ENCODE measurements around the gene DVL1.
A peak's percentile ranks its signal among the peaks of the same experiment; 100 is the strongest.

The DVL1 gene

DNA sequence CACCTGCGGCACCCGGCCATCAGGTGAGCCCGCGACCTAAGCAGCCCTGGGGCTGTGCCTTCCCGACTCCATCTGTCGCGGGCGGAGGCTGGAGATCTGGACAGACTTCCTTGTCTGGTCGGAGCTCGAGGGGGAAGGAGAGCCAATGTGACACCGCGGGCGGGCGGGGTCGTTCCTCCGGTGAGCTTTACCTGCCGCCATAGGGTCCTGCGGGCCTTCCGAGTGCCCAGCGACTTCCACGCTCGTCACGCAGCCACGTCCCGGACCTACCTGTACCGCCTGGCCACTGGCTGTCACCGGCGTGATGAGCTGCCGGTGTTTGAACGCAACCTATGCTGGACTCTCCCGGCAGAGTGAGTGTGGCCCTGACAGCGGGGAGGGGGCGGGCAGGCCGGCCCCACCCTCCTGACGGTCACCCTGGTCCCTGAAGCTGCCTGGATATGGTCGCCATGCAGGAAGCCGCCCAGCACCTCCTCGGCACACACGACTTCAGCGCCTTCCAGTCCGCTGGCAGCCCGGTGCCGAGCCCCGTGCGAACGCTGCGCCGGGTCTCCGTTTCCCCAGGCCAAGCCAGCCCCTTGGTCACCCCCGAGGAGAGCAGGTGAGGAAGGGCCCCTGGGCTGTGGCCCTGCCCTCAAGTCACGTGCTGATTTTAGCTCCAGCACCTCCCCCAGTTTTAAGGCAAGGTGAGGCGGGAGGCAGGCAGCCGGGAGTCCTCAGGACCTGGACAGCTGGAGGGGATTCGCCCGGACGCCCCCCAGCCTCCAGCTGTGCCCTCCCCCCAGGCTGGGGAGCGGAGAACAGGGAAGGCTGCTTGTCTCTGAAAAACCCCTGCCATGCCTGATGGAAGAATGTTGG, 39.7 kb downstream of the DVL1 start:
- no peak for DNase-seq

DNA sequence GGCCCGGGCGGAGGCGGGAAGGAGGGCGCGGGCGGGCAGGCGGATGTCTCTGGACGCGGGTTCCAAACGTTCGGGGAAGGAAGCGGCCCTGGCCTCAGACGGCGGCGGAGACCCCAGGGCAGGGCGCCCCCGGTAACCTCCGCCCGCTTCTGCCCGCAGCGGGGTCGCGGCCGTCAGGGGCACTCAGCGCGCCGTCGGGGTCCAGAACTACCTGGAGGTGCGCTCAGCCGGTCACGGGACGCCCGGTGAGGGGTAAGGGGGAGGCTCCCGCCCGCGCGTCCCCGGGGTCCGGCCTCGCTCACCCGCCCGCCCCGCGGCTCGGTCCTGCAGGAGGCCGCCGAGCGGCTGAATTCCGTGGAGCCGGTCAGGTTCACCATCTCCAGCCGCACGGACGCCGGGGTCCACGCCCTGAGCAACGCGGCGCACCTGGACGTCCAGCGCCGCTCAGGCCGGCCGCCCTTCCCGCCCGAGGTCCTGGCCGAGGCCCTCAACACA, 40.4 kb downstream of the DVL1 start:
- no peak for DNase-seq

DNA sequence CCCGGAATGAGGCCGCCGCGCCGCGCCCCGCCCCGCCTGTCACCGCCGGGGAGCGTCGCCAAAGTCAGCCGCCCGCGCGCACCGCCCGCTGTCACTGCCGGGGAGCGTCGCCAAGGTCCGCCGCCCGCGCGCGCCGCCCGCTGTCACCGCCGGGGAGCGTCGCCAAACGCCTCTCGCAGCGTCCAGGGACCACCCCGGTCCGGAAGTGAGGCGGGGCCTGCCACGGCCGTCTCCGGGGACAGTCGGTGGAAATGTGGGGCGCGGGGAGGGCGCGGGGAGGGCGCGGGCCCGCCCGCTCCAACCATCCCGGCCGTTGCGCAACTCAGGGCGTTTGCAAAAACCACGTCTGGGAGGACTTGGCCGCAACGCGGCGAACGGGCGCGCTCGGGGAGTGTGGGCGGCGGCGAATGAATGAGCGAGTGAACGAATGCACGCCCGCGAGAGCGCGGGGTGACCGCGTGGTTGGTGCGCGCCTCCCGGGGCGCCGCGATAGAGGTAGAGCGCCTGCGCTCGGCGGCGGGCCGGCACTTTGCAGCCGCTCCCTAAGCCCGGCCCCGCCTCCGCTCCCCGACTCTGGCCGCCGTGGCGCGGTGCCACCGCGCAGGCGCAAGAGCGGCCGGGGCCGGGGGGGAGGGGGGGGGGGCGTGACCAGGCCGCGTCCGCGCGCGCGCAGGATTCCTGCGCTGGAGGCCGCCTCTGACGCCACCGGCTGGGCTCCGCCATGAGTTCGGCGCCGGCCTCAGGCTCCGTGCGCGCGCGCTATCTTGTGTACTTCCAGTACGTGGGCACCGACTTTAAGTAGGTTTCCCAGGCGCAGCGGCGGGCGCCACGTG, 41.1 kb downstream of the DVL1 start, which contains the start of the genes ACAP3 and PUSL1:
Gene ACAP3, minus strand, starts transcription at position 8 of the 833 bp plus-strand sequence. CDS start 115 bp downstream, outside the sequence.
Gene PUSL1, plus strand, starts transcription at position 675 of the 833 bp plus-strand sequence. Its CDS starts 47 bp downstream, at position 722.
- DNase-seq = peak; percentile 90 to 91

DNA sequence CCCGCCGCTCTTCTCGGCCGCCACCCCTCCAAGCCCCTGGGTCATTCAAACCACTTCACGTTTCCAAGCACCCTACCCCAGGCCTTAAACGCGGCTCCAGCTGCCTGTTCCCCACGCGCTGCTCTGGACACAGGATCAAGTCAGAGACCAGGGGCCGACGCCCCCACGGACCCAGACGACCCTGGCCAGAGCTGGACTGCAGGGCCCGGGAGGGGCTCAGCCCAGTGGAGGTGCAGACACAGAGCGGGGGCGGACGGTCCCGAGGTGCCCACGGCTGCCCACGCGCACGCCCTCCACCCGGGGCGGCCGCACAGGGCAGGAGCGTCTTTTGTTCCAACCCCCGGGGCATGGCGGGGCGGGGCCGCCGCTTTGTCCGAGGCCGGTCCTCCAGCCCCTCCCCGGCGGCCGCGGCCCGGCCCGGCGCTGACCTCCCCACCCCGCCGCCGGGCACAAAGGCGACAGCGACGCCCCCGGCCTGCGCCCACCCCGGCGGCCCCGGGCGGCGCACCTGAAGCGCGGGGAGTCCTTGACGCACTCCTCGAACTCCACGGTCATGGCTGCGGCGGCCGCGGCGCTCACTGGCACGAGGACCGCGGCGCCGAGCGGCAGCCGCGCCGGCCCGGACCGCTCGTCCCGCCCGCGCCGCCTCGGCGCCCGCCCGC, 41.8 kb downstream of the DVL1 start:
- DNase-seq = no peak

DNA sequence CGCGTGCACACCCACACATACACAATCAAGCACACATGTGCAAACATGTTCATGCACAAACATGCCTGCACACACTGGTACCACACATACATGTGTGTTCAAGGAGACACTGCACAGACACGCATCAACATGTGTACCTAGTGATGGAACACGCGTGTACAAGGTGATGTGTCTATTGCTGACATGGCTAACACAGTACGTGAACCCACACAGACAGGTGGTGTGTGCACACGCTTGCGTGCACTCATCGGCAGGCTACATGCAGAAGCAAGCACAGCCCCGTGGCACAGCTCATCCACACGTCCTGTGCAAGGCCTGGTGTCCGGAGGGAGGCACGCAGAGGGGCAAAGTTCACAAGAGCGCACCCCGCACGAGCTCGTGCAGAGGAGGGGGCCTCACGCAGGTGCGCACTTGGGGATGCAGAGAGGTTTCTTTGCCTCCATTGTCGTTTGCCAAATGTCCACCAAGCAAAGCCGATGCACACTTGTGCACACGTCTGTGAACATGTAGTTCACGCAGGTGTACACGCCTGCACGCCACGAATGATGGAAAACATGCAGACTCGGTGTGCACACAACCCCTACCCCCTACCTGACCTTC, 42.5 kb downstream of the DVL1 start:
- no peak for DNase-seq

DNA sequence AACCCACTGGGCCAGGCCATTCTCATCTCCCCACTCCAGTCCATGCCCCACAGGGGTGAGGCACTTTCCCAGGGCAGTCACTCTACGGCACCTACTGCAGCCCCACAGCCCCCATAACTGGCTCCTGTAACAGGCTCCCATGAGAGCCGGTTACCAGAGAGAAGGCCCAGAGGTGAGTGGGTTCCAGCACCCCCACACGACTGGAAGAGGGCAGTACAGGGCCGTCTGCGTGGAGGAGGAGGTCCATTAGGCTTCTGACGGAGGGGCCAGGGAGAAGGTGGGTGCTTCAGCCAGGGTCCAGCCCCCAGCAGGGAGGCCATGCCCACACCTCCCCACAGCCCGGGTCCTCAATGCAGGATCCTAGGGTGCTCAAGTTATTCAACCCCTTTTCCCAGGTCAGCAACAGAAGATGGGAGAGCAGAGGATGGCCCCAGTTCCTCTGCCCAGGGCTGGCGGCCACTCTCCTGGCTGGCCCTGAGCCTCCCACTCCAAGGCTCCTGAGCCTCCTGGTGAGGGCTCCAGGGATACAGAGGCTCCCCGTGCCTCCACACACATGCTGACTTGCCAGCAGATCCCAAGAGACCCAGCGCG, 43.1 kb downstream of the DVL1 start:
- no peak for DNase-seq

DNA sequence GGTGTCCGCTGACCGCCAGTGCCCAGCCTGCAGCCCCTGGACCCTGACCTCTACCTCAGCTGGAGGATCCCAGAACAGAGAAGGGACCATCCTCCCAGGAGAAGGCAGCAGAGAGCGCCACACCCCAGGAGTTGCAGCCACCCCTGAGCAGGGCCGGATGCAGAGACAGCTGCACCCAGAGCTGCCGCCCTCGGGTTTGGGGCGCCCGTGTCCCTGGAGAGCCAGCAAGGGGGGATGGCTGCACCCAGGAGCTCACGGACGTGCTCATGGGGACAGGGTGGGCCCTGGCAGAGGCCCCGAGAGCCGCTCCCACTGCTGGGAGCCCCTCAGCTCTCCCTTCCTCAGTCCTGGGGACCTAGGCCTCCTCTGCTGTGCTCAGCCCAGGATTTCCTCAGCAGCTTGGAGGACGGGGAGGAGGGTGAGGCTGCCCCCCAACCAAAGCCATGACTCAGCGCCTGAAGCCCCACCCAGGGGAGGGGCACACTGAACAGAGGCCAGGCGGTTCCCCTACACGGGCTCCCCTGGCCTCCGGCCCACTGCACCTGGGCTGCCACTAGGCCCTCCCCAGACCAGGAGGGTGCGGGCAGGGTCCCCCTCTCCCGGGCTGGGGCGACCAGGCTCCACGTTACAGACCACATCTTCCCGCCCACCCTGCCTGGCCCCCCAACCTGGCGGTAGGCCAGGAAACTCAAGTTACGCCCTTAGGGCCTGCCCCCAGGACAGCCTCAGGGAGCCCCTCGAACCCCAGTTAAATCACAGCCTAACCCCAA, 43.7 kb downstream of the DVL1 start:
- DNase-seq = peak; percentile 69

DNA sequence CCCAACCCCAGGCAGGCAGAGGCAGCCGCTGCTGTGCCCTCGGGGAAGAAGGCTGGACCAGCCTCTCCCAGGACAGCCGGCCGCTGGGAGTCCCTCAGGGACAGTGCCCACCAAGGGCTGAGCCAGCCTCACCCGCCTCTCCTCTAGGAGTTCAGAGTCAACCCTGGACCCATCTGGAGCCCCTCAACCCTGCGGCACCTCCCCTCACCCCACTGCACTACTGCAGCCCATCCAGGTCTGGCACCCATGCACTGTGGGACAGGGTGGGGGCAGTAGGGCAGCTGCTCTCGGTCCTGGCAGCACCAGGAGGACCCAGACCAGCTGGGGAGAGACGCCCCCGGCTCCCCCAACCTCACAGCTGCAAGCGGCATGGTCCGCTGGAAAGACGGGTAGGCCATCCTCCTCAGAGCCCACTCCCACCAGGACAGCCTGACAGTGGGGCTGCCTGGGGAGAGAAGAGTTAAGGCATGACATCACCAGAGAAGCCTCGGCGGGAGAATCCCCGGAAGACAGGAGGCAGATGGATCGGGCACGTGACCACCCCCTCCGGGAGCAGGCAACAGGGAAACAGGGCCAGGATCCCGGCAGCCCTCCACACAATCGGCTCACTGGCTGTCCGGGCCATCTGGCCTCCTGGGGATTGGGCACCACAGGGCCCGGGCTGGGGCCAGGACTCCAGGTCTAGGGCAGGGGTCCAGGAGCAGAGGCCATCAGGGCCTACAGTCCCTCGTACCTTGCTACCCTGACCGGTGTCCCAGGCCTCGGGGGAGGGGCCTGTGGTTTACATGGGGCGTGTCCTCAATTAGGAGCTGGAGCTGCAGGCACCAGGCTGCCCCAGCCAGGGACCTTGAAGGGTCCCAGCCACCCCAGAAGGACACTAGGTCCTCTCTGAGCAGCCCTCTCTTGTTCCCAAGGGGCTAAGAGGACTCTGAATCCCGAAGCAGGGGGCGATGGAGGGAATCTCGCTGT, 44.6 kb downstream of the DVL1 start:
- no peak for DNase-seq

DNA sequence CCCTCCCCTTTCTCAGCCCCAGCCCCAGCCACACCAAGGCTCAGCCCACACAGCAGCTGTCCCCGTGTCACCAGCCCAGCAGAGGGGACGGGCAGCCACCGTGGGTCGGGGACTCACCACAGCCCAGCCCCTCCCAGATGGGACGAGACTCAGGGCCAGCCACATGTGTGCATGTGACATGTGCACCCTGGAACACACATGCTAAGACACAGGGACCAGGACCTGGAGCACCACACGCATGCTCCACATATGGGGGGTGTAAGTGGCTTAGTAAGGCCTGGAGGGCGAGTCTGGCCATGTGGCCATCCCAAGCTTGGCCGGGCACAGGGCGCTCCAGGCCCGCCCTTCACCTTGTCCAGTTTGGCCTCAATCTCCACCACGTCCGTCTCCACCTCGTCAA, 45.5 kb downstream of the DVL1 start:
- DNase-seq = no peak

DNA sequence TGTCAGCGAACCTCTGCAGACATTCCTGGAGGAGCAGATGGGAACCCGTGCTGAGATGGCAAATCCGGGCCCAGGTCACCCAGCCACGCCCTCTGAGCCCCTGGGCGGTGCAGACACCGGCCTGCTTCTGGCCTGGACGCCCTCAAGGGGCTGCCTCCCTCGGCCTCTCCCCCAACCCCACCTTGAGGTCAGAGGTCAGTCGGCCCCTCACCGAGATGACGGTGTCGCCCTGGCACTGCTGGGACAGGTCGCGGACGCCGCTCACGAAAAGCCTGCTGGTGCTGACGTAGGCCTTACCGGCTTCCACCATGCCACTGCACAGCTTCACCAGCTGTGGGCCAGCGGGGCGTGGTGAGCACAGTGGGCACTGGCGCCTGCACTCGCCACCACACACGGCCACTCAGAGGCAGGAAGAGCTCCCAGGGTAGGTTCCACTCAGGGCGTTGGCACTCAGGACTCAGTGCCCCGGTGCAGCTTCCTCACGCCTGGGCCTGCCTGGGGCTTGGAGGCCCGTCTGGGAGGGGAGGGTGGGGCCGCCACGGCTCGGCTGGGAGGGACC, 46.2 kb downstream of the DVL1 start:
- no peak for DNase-seq

DNA sequence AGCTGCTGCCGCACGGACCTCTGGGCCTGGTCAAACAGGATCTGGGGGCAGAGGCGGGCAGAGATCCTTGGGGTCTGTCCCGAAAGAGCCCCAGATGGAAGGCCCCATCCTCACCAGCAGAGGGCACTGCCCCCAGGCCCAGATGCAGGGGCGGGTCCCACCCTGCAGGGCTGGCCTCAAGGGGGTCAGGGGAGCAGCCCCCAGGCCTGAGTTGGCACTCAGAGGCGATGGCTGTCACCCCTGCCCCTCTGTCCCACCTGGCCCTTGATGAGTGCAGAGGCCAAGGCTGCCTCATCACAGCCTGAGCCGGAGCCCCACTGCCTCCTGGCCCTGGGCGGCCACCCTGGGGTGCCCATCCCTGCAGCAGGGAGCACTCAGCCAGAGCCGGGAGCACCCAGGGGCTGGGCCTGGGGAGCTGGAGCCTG, 47.2 kb downstream of the DVL1 start:
- DNase-seq = no peak

DNA sequence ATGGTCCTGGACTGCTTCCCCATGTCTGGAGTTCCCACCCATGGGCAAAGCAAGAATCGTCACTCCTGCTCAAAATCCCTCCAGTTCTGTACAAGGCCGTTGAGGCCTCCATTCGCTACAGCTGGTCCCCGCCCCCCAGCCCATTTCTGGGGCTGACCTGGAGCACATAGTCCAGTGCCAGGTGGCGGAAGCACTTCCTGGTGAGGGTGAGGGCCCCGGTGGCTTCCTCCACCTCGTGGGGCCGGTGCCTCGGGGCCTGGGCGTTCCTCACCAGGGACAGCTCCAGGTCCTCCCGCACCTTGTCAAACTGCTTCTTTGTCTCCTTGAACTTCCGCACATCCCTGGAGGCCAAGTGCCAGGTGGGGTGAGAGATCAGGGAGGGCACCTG, 48.9 kb downstream of the DVL1 start:
- DNase-seq = no peak

DNA sequence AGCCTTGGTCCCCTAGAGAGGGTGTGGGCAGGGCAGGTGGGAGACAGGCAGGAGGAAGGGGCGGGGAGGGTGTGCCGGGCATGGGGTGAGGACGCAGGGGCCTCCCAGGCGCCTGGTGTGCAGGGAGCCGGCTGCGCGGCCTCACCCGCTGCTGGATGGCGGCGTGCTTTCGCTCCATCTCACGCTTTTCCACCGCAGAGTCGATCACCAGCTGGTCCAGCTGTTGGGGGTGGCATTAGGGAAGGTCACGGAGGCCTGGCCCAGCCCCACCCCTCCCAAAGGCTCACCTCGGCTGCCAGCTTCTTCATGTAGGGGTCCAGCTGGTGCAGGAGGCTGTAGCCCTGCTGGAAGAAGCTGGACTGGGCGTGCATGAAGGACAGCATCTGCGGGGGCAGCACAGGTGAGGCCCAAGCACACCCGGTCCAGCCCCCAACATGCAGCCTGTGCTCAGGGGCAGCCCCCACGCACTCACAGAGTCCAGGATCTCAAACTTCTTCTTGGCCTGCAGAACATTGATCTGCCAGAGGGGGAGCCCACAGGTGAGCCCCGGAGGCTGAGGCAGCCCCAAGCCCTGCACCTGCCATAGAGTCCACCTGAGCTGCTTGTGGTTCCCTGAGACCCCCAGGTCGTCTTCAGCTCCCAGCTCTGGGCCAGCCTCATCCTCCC, 49.4 kb downstream of the DVL1 start:
- peak in 1 of 2 donors; percentile 31 for DNase-seq

DNA sequence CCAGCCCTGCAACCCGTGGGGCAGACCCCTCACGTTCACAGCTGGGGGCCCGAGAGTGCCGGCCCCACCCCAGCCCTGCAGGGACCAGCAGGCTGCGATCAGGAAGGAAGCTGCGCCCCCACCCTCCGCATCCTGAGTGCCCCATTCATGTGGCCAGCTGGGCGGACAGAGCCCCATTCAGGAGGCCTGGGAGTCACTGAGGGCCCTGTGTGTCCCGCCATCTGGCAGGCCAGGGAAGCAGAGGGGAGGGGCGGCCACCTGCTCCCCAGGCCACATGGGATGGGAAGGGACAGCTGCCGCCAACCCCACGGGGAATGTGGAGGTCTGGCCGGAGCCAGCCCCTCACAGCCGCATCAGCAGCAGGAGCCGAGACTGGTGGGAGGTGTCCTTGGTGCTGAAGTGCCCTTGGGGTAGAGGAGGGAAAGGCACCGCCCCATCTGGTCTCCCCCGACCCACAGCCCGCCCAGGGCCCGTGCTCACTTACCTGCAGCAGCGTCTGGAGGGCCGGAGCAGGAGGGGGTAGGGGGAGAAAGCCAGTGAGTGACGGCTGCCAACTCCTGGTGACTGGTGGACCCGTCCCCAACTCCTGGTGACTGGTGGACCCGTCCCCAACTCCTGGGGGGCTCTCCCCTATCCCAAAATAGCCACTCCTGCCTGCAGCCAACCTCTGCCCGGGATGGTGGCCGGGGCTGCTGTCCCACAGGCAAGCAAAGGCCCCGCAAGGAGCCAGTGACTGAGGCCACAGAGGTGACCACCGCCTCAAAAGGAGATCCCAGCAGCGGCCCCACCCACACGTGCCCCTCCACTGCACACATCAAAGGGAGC, 50.1 kb downstream of the DVL1 start:
- no peak for DNase-seq

DNA sequence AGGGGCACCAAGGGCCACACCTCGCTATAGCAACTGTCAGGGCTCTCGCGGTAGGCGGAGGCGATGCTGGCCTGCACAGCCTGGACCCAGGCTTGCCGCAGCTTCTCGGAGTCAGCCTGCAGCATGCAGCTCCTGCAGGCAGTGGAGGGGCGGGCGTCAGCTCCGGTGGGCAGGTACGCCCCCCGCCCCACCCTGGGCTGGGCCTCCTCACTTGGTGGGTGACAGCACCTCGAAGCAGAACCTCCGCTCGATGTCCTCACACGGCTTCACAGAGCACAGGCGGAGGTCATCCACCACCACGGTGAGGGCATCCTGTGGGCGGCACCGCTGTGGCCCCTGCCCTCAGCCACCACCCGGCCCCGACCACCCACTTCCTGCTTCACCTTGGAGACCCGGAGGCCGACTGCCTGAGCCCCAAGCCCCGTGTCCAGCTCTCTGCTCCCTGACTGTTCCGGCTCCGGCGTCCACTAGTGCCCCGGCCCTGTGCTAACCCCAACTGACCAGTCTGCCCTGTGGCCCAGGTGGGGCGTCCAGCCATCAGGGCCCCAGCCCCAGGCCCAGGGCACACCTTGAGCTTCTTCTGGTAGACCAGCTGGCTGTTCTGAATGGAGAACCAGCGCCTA, 51.3 kb downstream of the DVL1 start:
- DNase-seq = no peak

DNA sequence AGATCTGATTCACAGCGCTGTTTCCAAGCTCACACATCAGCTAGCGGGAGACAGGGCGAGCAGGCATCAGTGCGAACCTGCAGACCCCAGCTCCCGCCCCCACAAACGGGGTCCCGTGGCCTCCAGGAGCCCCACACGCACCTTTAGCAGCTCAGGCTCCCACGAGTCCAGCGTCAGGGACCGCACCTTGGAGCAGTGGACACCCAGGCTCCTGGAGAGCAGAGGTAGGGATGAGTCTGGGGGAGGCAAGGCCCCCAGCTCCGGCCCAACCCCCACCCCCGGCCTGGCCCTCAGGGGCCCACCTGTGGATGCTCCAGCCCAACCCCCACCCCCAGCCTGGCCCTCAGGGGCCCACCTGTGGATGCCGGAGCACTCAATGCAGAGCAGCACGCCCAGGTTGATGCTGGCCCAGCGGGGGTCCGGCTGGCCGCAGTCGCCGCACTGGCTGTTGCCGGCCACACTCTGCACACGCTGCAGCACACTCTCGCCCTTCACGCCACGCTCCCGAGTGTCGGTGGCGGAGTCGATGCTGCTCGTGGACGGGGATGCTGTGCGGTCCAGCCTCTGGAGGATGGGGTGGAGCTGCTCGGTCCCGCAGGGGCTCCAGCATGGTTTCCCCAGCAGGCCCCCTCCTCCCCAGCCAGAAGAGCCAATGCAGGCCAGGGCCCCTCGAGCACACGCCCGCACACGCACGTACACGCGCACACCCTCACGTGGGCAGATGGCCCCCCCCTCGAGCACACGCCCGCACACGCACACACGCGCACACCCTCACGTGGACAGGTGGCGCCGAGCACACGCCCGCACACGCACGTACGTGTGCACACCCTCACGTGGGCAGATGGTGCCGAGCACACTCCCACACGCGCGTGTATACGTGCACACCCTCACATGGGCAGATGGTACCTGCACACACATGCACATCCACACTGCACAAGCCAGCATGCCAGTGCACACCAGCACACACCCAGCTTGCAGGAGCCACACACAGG, 52.9 kb downstream of the DVL1 start:
- no peak for DNase-seq
